GM04504 (cell line): ENCODE data around the gene DGKQ.
"Not testable (repeated sequence)": the region's sequence is repeated elsewhere in the genome, so short reads cannot be mapped to it uniquely, and the experiment has no call there.

Source experiments
- DNase-seq: peaks from one replicate; pipeline ENCODE4 v3.0.0-alpha.2; 2012; ENCODE audit warnings: low read depth

The DGKQ gene

GRCh38 chr4:921830-922331 is 51.5 kb downstream of the DGKQ start:
- no peak for DNase-seq

- DNase-seq: not testable (repeated sequence)
These were observed 54.2 kb downstream of the DGKQ start for GRCh38 chr4:919004-919680.

- DNase-seq: not testable (repeated sequence)
These were observed 54.8 kb downstream of the DGKQ start for GRCh38 chr4:918591-918990.

DNA sequence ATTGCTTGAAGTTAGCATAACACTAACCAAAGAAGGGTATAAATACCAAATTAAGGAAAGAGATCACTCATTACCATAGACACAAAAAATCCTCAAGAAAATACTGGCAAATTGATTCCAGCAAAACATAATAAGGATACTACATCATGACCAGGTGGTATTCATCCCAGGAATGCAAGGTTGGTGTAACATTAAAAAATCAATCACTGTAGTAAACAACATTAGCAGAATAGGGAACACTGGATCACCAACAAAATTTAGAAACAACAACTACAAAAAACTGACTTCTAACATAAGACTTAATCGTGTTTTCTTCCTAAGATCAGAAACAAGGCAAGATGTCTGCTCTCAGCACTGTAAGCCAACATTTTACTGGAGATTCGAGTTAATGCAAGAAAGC is 55.4 kb downstream of the DGKQ start:
- no peak for DNase-seq

- DNase-seq: no peak
These were observed 55.9 kb downstream of the DGKQ start for GRCh38 chr4:917466-917865.

DNA sequence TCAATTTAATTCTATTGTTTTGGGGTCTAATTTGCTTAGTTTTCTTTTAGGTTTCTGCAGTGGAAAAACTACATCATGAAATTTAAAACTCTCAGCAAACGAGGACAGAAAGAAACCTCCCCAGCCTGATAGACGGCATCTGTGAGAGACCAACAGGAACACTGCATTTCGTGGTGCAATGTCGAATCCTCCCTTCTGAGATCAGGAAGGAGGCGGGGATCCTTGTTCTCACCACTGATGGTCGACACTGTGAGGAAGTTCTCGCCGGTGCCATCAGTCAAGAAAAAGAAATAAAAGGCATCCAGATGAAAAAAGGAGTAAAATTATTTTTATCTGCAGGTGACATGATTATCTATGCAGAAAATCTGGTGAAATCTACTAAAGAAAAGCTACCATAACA is 57.8 kb downstream of the DGKQ start:
- DNase-seq: no peak

- no peak for DNase-seq
These were observed 58.3 kb downstream of the DGKQ start for GRCh38 chr4:915041-915474.

DNA sequence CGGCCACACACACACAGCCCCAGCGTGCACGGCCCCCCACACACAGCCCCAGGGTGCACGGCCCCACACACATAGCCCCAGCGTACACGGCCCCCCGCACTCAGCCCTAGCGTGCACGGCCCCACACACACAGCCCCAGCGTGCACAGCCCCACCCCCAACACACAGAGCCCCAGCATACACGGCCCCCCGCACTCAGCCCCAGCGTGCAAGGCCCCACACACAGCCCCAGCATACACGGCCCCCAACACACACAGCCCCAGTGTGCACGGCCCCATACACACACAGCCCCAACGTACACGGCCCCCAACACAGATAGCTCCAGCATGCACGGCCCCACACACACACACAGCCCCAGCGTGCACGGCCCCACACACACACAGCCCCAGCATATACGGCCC is 58.8 kb downstream of the DGKQ start:
- DNase-seq: no peak

- DNase-seq: no peak
These were observed 60.1 kb downstream of the DGKQ start for GRCh38 chr4:913280-913618.

- no peak for DNase-seq
These were observed 60.7 kb downstream of the DGKQ start for GRCh38 chr4:912548-913279.

GRCh38 chr4:911871-912490 is 61.4 kb downstream of the DGKQ start:
- DNase-seq: no peak

GRCh38 chr4:911221-911751 is 62.1 kb downstream of the DGKQ start:
- DNase-seq: no peak

DNA sequence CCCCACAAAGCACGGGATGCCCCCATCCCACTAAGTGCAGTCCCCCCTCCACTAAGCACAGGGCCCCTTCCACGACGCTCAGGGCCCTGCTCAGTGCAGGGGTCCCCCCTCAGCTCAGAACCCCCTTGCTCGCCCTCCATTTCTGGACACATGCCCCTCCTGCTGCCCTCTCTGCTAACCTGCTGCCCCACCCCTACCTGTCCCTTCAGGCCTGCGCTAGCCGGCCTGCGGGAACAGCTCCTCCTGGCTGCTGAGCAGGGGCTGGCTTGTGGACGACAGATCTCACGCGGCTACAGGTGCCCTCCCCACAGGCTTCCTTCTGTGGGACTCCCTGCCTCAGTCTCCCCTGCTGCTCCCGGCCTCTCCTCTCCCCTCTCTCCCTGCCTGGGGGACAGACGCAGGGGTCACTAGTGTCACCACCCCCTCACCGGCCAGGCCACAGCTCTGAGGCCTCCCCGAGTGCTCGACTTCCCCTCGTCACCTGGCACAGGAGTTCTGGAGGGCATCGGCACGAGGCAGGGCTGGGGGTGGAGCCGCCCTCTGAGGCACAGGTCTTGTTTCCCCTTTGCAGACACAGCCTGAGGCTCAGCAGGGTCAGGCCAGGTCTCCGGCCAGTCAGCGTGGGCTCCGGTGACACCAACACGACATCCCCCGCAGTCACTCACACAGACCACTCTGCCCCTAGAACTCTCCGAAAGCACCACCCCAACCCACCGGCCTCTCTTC is 62.8 kb downstream of the DGKQ start:
- no peak for DNase-seq

DNA sequence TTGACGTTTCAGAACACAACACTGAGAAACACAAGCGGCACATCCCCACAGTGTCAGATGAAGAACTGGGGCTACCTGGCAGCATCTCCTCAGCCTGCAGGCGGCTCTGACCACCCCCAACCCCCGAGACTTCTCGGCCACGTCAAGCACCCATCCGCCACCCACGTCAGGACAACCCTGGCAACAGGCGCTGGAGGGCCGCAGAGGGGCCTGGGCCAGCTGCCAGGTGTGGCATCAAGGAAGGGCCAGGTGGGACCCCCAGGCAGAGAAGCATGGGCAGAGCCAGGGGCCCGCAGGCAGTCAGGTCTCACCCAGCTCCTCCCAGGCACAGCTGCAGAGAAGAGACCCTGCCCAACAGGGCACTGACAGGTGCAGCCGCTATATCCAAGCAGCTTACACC is 63.5 kb downstream of the DGKQ start:
- DNase-seq: no peak

DNA sequence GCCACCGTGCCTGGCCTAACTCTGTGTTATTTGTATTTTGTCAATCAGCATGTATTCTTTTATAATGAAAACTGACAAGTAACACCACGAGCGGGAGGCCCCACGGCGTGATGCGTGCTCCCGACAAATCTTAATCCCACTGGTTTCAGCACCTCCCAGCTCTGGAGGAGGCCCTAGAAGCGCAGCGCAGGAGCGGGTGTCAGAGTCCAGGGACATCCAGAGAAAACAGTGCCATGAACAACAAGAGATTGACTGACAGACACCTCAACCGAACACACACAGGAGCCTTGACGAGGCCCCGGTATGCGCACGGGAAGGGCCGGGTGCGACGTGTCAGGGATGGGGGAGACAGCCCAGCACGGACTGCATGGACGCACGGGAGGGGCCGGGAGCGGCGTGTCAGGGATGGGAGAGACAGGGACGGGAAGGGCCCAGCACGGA is 64.2 kb downstream of the DGKQ start:
- no peak for DNase-seq
